ENCODE measurements around the gene CCDC33. TPM values are rescaled to one million over a fixed set of nuclear protein-coding genes. Genes with fewer than 3 reads are reported as not detected.

CCDC33 gene
- total RNA-seq, 4 donors from 2014 or later, result not detected

GRCh38 chr15:74337607-74338211, 101.6 kb downstream of the CCDC33 start:
- DNase-seq (ENCODE audit: low spot score), result no peak

GRCh38 chr15:74338676-74339075, 102.5 kb downstream of the CCDC33 start:
- DNase-seq (ENCODE audit: low spot score), result no peak
- ATAC-seq (ENCODE audit: low FRiP score), result no peak
- no peak for TF ChIP-seq CTCF (IDR thresholded peaks at IDR 0.05)

More at GRCh38 chr15:74337607-74338211, 101.6 kb downstream of the CCDC33 start:
- TF ChIP-seq CTCF (IDR thresholded peaks at IDR 0.05), result no peak
- ATAC-seq (ENCODE audit: low FRiP score), result no peak

GRCh38 chr15:74339371-74339770, 103.2 kb downstream of the CCDC33 start:
- DNase-seq (ENCODE audit: low spot score) (no peak), ATAC-seq (ENCODE audit: low FRiP score) (no peak)
- TF ChIP-seq CTCF (IDR thresholded peaks at IDR 0.05), result no peak

GRCh38 chr15:74340150-74340549, 104.0 kb downstream of the CCDC33 start:
- no peak for TF ChIP-seq CTCF (IDR thresholded peaks at IDR 0.05)
- ATAC-seq (ENCODE audit: low FRiP score) (no peak), DNase-seq (ENCODE audit: low spot score) (no peak)

GRCh38 chr15:74343127-74343796, 107.1 kb downstream of the CCDC33 start:
- ATAC-seq (ENCODE audit: low FRiP score) (no peak), DNase-seq (ENCODE audit: low spot score) (no peak)
- no peak for TF ChIP-seq CTCF (IDR thresholded peaks at IDR 0.05)

GRCh38 chr15:74343797-74344127, 107.6 kb downstream of the CCDC33 start:
- DNase-seq (ENCODE audit: low spot score), result no peak
- TF ChIP-seq CTCF (IDR thresholded peaks at IDR 0.05), result no peak
- ATAC-seq (ENCODE audit: low FRiP score), result no peak

- no peak for DNase-seq (ENCODE audit: low spot score)
- ATAC-seq (ENCODE audit: low FRiP score), result no peak
- TF ChIP-seq CTCF (IDR thresholded peaks at IDR 0.05), result no peak
Measured at GRCh38 chr15:74345051-74345450, 108.9 kb downstream of the CCDC33 start.
